ENCODE data around the gene SALL3.

SALL3 gene

GRCh38 chr18:78980777-78981380 is 1.3 kb downstream of the SALL3 start:
- no peak for DNase-seq (ENCODE audit: low read depth in 2 of 2)

GRCh38 chr18:78981394-78981831 is 1.8 kb downstream of the SALL3 start:
- no peak for DNase-seq (ENCODE audit: low read depth in 2 of 2)

DNA sequence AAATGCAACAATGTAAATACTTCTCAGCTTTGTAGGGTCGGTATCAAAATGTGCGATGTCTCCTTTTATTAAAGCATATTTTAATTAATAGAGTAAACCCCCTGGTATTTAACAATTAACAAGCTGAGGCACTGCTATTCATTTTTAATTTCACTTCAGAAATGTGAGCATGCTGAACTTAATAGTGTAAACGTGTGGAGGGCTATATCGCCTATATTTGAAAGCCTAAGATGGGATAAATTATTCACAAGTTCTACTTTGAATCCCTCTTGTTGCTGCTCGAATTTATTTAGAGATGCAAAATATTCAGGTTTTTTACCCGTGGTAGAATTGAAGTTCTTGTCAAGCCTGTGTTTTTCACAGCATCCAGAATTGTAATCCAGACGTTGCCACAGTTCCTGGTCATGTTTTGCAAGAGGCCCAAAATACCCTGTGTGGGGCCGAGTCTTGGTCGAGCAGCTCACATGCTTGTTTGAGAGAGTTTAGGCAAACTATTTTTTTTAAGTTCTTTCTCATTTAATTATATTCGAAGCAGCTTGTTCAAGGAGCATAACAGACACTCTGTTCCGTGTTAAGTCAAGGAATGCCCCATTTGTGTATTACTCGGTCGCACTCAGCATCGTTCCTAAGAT is 2.5 kb downstream of the SALL3 start:
- DNase-seq (ENCODE audit: low read depth in 2 of 2): no peak

GRCh38 chr18:78983512-78983911 is 3.9 kb downstream of the SALL3 start:
- DNase-seq (ENCODE audit: low read depth in 2 of 2): no peak

DNA sequence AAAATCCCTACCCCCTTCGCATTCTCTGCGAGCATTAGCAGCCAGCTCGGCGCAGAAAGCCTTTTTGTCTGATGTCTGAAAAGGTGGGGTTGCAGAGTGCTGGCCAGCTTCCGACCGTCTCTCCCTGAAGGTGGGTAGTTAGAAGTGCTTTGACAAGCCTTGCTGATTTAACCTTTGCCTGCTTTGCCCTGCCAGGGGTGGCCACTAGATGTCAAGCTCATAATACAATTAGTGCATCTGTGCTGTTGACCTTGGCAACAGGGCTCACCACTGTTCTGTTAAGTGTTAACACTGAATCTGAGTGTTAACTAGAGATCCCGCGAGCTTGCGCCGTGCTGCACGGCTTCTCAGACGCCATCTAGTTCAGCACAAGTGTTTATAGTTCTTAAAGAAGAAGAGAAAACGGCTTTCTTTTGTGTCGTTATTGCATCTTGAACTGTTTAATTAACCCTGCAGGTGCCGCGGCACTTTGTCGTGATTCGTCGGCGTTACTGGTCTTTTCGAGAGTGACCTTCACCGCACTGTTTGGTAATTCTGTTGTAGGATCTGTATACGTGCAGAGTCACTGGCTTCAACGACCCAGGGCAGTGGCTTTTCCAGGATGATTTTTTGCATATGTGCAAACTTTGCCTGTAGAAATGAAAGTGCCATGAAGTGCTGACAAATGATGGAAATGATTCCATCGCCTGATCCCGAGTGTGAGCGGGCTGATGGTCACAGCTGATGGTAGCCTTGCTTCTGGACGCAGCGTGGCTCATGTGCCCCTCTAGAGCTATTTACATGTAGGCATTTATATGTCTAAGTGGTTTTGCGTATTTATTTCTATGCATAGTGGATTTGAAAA is 5.5 kb downstream of the SALL3 start:
- DNase-seq (ENCODE audit: low read depth in 2 of 2): no peak

DNA sequence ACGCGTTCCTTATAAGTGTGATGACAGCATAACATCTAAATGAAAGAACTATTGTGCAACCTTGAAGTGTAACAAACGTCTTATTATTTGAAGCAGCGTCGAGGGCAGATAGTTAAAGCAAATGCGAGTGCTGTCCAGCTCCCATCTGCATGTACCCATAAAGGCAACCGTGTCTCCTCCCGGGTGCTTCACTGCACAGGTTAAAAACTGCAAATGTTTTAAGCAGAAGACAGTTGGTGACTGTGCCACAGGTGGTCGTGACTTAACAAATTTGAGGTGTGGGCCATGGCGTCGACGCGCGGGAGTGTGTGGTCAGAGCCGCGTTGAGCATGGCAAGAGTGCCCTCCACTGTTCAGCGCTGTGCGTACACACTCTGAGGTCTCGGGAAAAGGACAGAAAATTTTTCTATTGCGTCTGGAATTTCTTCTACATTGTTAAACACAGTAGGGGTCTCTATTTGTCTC is 6.4 kb downstream of the SALL3 start:
- DNase-seq (ENCODE audit: low read depth in 2 of 2): no peak

DNA sequence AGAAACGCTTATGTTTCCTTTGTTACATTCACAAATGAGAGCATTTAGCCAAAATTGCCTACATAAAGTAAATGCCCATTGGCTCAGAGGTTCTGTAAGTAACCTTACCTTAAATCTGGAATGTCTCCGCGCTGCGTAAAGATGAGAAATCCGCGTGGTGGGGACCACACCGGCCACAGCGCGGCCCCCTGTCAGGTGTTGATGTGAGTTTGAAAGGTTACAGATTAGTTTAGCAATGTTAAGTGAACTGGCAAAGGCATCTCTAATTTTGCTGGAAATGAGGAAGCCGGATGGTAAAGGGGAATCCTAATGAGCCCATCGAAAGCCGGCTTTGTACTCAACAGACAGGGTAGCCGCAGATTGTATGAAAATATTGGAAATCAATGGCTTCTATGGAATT is 11.8 kb downstream of the SALL3 start:
- DNase-seq (ENCODE audit: low read depth in 2 of 2): no peak

- no peak for DNase-seq (ENCODE audit: low read depth in 2 of 2)
Measured at GRCh38 chr18:78992041-78993011, 12.7 kb downstream of the SALL3 start.

DNA sequence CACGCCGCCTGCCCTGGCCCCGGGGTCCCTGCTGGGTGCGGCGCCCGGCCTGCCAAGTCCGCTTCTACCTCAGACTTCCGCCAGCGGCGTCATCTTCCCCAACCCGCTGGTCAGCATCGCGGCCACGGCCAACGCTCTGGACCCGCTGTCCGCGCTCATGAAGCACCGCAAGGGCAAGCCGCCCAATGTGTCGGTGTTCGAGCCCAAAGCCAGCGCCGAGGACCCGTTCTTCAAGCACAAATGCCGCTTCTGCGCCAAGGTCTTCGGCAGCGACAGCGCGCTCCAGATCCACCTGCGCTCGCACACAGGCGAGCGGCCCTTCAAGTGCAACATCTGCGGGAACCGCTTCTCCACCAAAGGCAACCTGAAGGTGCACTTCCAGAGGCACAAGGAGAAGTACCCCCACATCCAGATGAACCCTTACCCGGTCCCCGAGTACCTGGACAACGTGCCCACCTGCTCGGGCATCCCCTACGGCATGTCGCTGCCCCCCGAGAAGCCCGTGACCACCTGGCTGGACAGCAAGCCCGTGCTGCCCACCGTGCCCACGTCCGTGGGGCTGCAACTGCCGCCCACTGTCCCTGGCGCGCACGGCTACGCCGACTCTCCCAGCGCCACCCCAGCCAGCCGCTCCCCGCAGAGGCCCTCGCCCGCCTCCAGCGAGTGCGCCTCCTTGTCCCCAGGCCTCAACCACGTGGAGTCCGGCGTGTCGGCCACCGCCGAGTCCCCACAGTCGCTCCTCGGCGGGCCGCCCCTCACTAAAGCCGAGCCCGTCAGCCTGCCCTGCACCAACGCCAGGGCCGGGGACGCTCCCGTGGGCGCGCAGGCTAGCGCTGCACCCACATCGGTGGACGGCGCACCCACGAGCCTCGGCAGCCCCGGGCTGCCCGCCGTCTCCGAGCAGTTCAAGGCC is 13.7 kb downstream of the SALL3 start:
- DNase-seq (ENCODE audit: low read depth in 2 of 2): no peak

DNA sequence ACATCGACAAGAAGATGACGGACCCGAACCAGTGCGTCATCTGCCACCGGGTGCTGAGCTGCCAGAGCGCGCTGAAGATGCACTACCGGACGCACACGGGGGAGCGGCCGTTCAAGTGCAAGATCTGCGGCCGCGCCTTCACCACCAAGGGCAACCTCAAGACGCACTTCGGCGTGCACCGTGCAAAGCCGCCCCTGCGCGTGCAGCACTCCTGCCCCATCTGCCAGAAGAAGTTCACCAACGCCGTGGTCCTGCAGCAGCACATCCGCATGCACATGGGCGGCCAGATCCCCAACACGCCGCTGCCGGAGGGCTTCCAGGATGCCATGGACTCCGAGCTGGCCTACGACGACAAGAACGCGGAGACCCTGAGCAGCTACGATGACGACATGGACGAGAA is 14.4 kb downstream of the SALL3 start:
- DNase-seq (ENCODE audit: low read depth in 2 of 2): no peak

GRCh38 chr18:78994531-78994930 is 14.9 kb downstream of the SALL3 start:
- DNase-seq (ENCODE audit: low read depth in 2 of 2): no peak

DNA sequence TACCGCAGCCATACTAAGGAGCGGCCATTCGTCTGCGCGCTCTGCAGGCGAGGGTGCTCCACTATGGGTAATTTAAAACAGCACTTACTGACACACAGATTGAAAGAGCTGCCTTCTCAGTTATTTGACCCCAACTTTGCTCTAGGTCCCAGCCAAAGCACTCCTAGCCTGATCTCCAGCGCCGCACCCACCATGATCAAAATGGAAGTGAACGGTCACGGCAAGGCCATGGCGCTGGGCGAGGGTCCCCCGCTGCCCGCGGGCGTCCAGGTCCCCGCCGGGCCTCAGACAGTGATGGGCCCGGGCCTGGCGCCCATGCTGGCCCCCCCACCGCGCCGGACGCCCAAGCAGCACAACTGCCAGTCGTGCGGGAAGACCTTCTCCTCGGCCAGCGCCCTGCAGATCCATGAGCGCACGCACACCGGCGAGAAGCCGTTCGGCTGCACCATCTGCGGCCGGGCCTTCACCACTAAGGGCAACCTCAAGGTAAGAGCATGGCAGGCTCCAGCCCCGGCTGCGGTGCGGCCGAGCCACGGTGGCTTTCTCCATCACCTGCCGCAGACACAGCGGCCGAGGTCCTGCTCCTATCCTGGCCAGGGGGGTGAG is 15.5 kb downstream of the SALL3 start:
- DNase-seq (ENCODE audit: low read depth in 2 of 2): no peak

DNA sequence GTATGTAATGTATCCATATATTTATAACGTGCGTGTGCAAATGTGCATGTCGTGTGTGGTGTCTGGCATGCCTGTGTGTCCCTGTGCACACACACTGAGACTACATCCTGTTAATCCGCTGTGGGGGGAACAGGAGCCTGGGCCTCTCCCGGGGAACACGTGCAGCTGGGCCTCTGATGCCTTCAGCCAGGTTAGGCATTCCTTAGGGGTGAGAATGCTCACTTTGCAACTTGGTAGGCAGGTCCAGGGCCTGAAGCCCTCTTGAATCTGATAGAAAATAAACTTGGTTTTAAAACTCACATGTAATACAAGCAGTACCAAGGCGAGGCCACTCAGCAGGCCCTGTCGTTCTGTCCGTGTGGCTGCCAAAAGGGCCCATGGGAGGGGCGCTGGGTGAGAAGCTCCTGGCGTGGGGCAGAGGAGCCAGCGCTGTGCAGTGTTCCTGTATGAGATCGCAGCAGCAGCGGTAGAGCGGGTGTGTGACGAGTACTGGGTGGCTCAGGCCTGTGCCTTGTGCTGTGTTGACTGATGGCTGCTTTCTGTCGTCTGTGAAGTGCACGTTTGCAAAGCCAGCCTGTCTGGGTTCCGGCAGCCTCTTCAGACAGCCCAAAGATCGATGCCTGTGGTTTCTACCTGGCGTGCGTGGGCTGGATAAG is 16.2 kb downstream of the SALL3 start:
- no peak for DNase-seq (ENCODE audit: low read depth in 2 of 2)

GRCh38 chr18:78996741-78997490 is 17.3 kb downstream of the SALL3 start:
- no peak for DNase-seq (ENCODE audit: low read depth in 2 of 2)

GRCh38 chr18:78998371-78999071 is 18.9 kb downstream of the SALL3 start:
- no peak for DNase-seq (ENCODE audit: low read depth in 2 of 2)

GRCh38 chr18:78999939-79000338 is 20.3 kb downstream of the SALL3 start:
- DNase-seq (ENCODE audit: low read depth in 2 of 2): no peak

DNA sequence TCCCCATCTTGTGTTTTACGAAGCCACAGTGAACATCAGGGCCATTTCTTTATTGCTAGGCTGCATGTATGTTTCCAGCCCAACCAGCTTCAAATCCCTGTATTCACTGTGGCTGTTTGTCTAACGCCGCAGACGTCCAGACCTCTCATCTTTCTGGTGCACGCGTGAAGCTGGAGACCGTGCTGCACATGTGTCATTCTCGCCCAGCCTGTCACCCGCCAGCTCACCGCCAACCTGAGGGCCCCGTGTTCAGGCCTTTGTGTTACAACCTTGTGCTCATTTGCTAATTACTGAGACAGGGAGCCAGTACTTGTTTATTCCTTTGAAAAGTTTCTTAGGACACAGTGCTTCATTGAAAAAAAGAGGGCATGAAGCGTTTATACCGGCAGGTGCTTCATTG is 21.4 kb downstream of the SALL3 start:
- DNase-seq (ENCODE audit: low read depth in 2 of 2): no peak

- no peak for DNase-seq (ENCODE audit: low read depth in 2 of 2)
Measured at GRCh38 chr18:79005653-79006052, 26.0 kb downstream of the SALL3 start.
